HepG2 (cell line): Measurements from ENCODE around the gene GAPDH. TPM values are rescaled to one million over a fixed set of nuclear protein-coding genes. Genes with fewer than 3 reads are reported as not detected.
A peak's percentile ranks its signal among the peaks of the same experiment; 100 is the strongest.

Source experiments
- ATF4 ChIP-seq, 2 experiments: fragments of 450-650 bp in 1 of 2; sonication (generic) in 1 of 2; formaldehyde crosslinking; IDR thresholded peaks; 2 replicates each; pipeline versions ENCODE4 v1.5.0 to v1.8.0; 2020 to 2022; ENCODE audit warnings: mild to moderate bottlenecking in 1 of 2, missing genetic modification reagents in 1 of 2
- CCAR2 ChIP-seq: fragments of 200-400 bp; formaldehyde crosslinking; optimal IDR thresholded peaks from 2 replicates; pipeline ENCODE3; 2018; ENCODE audit warnings: low read depth, mild to moderate bottlenecking, low read length, moderate library complexity
- DRAP1 ChIP-seq: IDR thresholded peaks from 2 replicates; pipeline ENCODE4 v1.6.1; 2016; ENCODE audit warnings: missing genetic modification reagents, missing compliant biosample characterization
- EED ChIP-seq: sonication (generic); formaldehyde crosslinking; IDR thresholded peaks from 2 replicates; pipeline ENCODE4 v1.5.0; 2020; ENCODE audit warnings: mild to moderate bottlenecking, missing genetic modification reagents
- ELF3 ChIP-seq: IDR thresholded peaks from 2 replicates; pipeline ENCODE4 v1.6.1; 2016; ENCODE audit warnings: missing genetic modification reagents, missing compliant biosample characterization
- GATAD1 ChIP-seq: IDR thresholded peaks from 2 replicates; pipeline ENCODE4 v1.6.1; 2016; ENCODE audit warnings: missing genetic modification reagents, missing compliant biosample characterization
- HMG20B ChIP-seq: conservative IDR thresholded peaks from 2 replicates; pipeline ENCODE4 v1.6.1; 2016; ENCODE audit warnings: missing genetic modification reagents, missing compliant biosample characterization
- HNRNPLL ChIP-seq: fragments of 200-400 bp; formaldehyde crosslinking; IDR thresholded peaks from 2 replicates; pipeline ENCODE4 v1.6.1; 2017; ENCODE audit warnings: mild to moderate bottlenecking, low read depth, low read length; ENCODE audit not compliant: poor library complexity, severe bottlenecking
- HOXD1 ChIP-seq: sonication (generic); formaldehyde crosslinking; IDR thresholded peaks from 2 replicates; pipeline ENCODE4 v1.5.0; 2020; ENCODE audit warnings: missing genetic modification reagents
- JARID2 ChIP-seq: sonication (generic); formaldehyde crosslinking; IDR thresholded peaks from 2 replicates; pipeline ENCODE4 v1.8.1; 2023; ENCODE audit warnings: missing genetic modification reagents, inconsistent platforms; ENCODE audit not compliant: insufficient replicate concordance
- KDM4B ChIP-seq: sonication (generic); formaldehyde crosslinking; IDR thresholded peaks from 2 replicates; pipeline ENCODE4 v1.4.0; 2020; ENCODE audit warnings: missing genetic modification reagents
- KDM5B ChIP-seq: sonication (generic); formaldehyde crosslinking; IDR thresholded peaks from 2 replicates; pipeline ENCODE4 v1.4.0; 2020; ENCODE audit warnings: missing genetic modification reagents, mild to moderate bottlenecking, borderline replicate concordance
- KMT2A ChIP-seq: sonication (generic); formaldehyde crosslinking; IDR thresholded peaks from 2 replicates; pipeline ENCODE4 v1.4.0; 2020; ENCODE audit warnings: missing genetic modification reagents
- MEF2D ChIP-seq: sonication (generic); formaldehyde crosslinking; IDR thresholded peaks from 2 replicates; pipeline ENCODE4 v1.5.1; 2020; ENCODE audit warnings: mild to moderate bottlenecking, missing genetic modification reagents
- MIER3 ChIP-seq: IDR thresholded peaks from 2 replicates; pipeline ENCODE4 v1.6.1; 2016; ENCODE audit warnings: missing compliant biosample characterization, borderline replicate concordance
- MXD1 ChIP-seq: sonication (generic); formaldehyde crosslinking; IDR thresholded peaks from 2 replicates; pipeline ENCODE4 v1.4.0; 2020; ENCODE audit warnings: mild to moderate bottlenecking, missing genetic modification reagents
- NFATC3 ChIP-seq: sonication (generic); formaldehyde crosslinking; IDR thresholded peaks from 2 replicates; pipeline ENCODE4 v1.5.1; 2020; ENCODE audit warnings: mild to moderate bottlenecking, missing genetic modification reagents
- PPARG ChIP-seq: conservative IDR thresholded peaks from 2 replicates; pipeline ENCODE4 v1.6.1; 2016; ENCODE audit warnings: missing biosample characterization, missing genetic modification reagents
- SALL2 ChIP-seq: sonication (generic); formaldehyde crosslinking; IDR thresholded peaks from 2 replicates; pipeline ENCODE4 v1.8.1; 2023; ENCODE audit warnings: mild to moderate bottlenecking, missing genetic modification reagents, inconsistent platforms
- SKI ChIP-seq: fragments of 450-650 bp; IDR thresholded peaks from one replicate; pipeline ENCODE4 v1.6.1; 2018; ENCODE audit warnings: mild to moderate bottlenecking; ENCODE audit not compliant: partially characterized antibody
- SOX6 ChIP-seq, 2 experiments: fragments of 450-650 bp in 1 of 2; sonication (generic) in 1 of 2; formaldehyde crosslinking in 1 of 2; IDR thresholded peaks; 2 replicates each; pipeline versions ENCODE4 v1.4.0 to v1.6.1; 2017 to 2020; ENCODE audit warnings: antibody characterized with exemption in 1 of 2, mild to moderate bottlenecking in 1 of 2, missing genetic modification reagents in 1 of 2
- ZNF44 ChIP-seq: sonication (generic); formaldehyde crosslinking; IDR thresholded peaks from 2 replicates; pipeline ENCODE4 v1.5.1; 2020; ENCODE audit warnings: mild to moderate bottlenecking, missing genetic modification reagents
- ZNF761 ChIP-seq: sonication (generic); formaldehyde crosslinking; conservative IDR thresholded peaks from 2 replicates; pipeline ENCODE4 v1.4.0; 2020; ENCODE audit warnings: mild to moderate bottlenecking, missing genetic modification reagents
- polyA plus RNA-seq, 8 experiments: library from polyadenylated mRNA; depleted of rRNA in 3 of 8; stranded (reverse) in 7 of 8; unstranded in 1 of 8; fragments of >200 nt; fragmentation: Illumina TruSeq in 4 of 8; extraction: Trizol in 4 of 8; gene quantifications; 2 replicates each; pipeline versions ENCODE4 v1.2.1 to v1.2.3, GENCODE V29; 2011 to 2016; ENCODE audit warnings: low read depth in 4 of 8, missing spikeins in 1 of 8, mixed read lengths in 1 of 8; ENCODE audit not compliant: insufficient read depth in 1 of 8
- total RNA-seq, 5 experiments: library from RNA; depleted of rRNA; stranded (reverse); fragments of >200 nt; fragmentation: Illumina TruSeq; extraction: Trizol; gene quantifications; 2 replicates each; pipeline ENCODE4 v1.2.3, GENCODE V29; 2016; ENCODE audit warnings: low read depth in 1 of 5
- TF ChIP-seq, protein P1 (sequence below): sonication (generic); formaldehyde crosslinking; IDR thresholded peaks from 2 replicates; pipeline ENCODE4 v1.4.0; 2020; ENCODE audit warnings: missing genetic modification reagents; ENCODE audit errors: not compliant biosample characterization
- TF ChIP-seq, protein P2 (sequence below): sonication (generic); formaldehyde crosslinking; IDR thresholded peaks from 2 replicates; pipeline ENCODE4 v1.4.0; 2020; ENCODE audit warnings: missing genetic modification reagents, borderline replicate concordance

The GAPDH gene
- total and polyA plus RNA-seq, 2 of the 13 experiments (the other 11 are each of a cell fraction or from before 2014, with no cell fraction given), result 3,038 to 12,722 TPM

GRCh38 chr12:6492838-6493496 is 41.4 kb upstream of the GAPDH start, which contains the start of gene MRPL51 (continued):
- TF ChIP-seq JARID2 (CRISPR knock-in tag), result peak; percentile 38
- TF ChIP-seq SOX6 (IDR thresholded peaks at IDR 0.05), result no peak
- TF ChIP-seq SOX6 (CRISPR knock-in tag; IDR thresholded peaks at IDR 0.05), result no peak
- TF ChIP-seq ZNF44 (CRISPR knock-in tag), result no peak
- TF ChIP-seq KDM4B (CRISPR knock-in tag), result no peak
- TF ChIP-seq, protein P1, sequence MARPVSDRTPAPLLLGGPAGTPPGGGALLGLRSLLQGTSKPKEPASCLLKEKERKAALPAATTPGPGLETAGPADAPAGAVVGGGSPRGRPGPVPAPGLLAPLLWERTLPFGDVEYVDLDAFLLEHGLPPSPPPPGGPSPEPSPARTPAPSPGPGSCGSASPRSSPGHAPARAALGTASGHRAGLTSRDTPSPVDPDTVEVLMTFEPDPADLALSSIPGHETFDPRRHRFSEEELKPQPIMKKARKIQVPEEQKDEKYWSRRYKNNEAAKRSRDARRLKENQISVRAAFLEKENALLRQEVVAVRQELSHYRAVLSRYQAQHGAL (CRISPR knock-in tag), result no peak
- TF ChIP-seq DRAP1 (CRISPR knock-in tag), result peak; percentile 70; the same call in 1 of the 2 replicates
- TF ChIP-seq NFATC3, result peak; percentile 77; the same call in 1 of the 2 replicates
- peak; percentile 94 for TF ChIP-seq GATAD1 (CRISPR knock-in tag)
- 0 out of 2 replicates have a peak, but pooled peaks have one; percentile 60 for TF ChIP-seq PPARG (CRISPR knock-in tag)
- peak; percentile 83 for TF ChIP-seq HNRNPLL
- no peak for TF ChIP-seq ATF4 (CRISPR knock-in tag; IDR thresholded peaks at IDR 0.05)
- TF ChIP-seq KDM5B (CRISPR knock-in tag), result peak; percentile 8; the same call in 1 of the 2 replicates
- no peak for TF ChIP-seq HOXD1
- peak; percentile 32; the same call in 1 of the 2 replicates for TF ChIP-seq ZNF761 (CRISPR knock-in tag)
- TF ChIP-seq HMG20B, result no peak
- TF ChIP-seq MIER3 (CRISPR knock-in tag), result peak; percentile 63; the same call in 1 of the 2 replicates
- TF ChIP-seq MEF2D (CRISPR knock-in tag), result peak; percentile 69
- TF ChIP-seq, protein P2, sequence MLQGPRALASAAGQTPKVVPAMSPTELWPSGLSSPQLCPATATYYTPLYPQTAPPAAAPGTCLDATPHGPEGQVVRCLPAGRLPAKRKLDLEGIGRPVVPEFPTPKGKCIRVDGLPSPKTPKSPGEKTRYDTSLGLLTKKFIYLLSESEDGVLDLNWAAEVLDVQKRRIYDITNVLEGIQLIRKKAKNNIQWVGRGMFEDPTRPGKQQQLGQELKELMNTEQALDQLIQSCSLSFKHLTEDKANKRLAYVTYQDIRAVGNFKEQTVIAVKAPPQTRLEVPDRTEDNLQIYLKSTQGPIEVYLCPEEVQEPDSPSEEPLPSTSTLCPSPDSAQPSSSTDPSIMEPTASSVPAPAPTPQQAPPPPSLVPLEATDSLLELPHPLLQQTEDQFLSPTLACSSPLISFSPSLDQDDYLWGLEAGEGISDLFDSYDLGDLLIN (CRISPR knock-in tag), result no peak
- TF ChIP-seq SALL2 (CRISPR knock-in tag), result no peak; the same call in 1 of the 2 replicates
- TF ChIP-seq CCAR2, result no peak
- 0 out of 2 replicates have a peak, but pooled peaks have one; percentile 88 for TF ChIP-seq EED (CRISPR knock-in tag)
- no peak for TF ChIP-seq SKI
- peak; percentile 59; the same call in 1 of the 2 replicates for TF ChIP-seq MXD1 (CRISPR knock-in tag)
- peak; percentile 65 for TF ChIP-seq ELF3 (CRISPR knock-in tag)
- peak; percentile 81; the same call in 1 of the 2 replicates for TF ChIP-seq KMT2A (CRISPR knock-in tag)
